Testis (tissue), 2 donors: Measurements from ENCODE around the gene MTG2.

Experiments used
- POLR2A ChIP-seq: fragments of 450-650 bp; IDR thresholded peaks from one replicate; pipeline ENCODE4 v1.6.1; 2017; ENCODE audit warnings: antibody characterized with exemption, mild to moderate bottlenecking, moderate library complexity
- TF ChIP-seq, protein P1 (sequence below), 3 experiments: fragments of 450-650 bp in 2 of 3; fragments of 200-600 bp in 1 of 3; sonication (generic) in 1 of 3; IDR thresholded peaks; one replicate each; pipeline ENCODE4 v1.5.1; 2016 to 2019; ENCODE audit warnings: antibody characterized with exemption in 3 of 3, mild to moderate bottlenecking in 2 of 3, moderate library complexity in 1 of 3

- no peak for TF ChIP-seq POLR2A
- TF ChIP-seq, protein P1, sequence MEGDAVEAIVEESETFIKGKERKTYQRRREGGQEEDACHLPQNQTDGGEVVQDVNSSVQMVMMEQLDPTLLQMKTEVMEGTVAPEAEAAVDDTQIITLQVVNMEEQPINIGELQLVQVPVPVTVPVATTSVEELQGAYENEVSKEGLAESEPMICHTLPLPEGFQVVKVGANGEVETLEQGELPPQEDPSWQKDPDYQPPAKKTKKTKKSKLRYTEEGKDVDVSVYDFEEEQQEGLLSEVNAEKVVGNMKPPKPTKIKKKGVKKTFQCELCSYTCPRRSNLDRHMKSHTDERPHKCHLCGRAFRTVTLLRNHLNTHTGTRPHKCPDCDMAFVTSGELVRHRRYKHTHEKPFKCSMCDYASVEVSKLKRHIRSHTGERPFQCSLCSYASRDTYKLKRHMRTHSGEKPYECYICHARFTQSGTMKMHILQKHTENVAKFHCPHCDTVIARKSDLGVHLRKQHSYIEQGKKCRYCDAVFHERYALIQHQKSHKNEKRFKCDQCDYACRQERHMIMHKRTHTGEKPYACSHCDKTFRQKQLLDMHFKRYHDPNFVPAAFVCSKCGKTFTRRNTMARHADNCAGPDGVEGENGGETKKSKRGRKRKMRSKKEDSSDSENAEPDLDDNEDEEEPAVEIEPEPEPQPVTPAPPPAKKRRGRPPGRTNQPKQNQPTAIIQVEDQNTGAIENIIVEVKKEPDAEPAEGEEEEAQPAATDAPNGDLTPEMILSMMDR (IDR thresholded peaks at IDR 0.05): no peak
Measured at GRCh38 chr20:62246431-62246830, 63.6 kb downstream of the MTG2 start.
